Testis (tissue), 3 donors: ENCODE measurements around the gene APOC3. TPM values are rescaled to one million over a fixed set of nuclear protein-coding genes. Genes with fewer than 3 reads are reported as not detected.

ENCODE experiments used
- DNase-seq: peaks from one replicate; pipeline ENCODE4 v3.0.0-alpha.2; 2019
- H3K27ac ChIP-seq, 2 donors: fragments of 200-600 bp; sonication (generic); one replicate each; pipeline ENCODE4 v1.5.1; 2019
- H3K27me3 ChIP-seq: fragments of 200-600 bp; sonication (generic); one replicate; pipeline ENCODE4 v1.5.1; 2019
- H3K36me3 ChIP-seq: fragments of 200-600 bp; sonication (generic); one replicate; pipeline ENCODE4 v1.5.1; 2017; ENCODE audit warnings: low read depth; ENCODE audit errors: missing control alignments
- H3K4me1 ChIP-seq: fragments of 200-600 bp; sonication (generic); one replicate; pipeline ENCODE4 v1.5.1; 2019
- H3K4me3 ChIP-seq, 2 donors: fragments of 200-600 bp; sonication (generic); one replicate each; pipeline ENCODE4 v1.5.1; 2017 to 2019
- H3K9me3 ChIP-seq: fragments of 200-600 bp; sonication (generic); one replicate; pipeline ENCODE4 v1.5.1; 2017
- CTCF ChIP-seq, 3 experiments: fragments of 450-650 bp in 2 of 3; fragments of 200-600 bp in 1 of 3; sonication (generic) in 1 of 3; IDR thresholded peaks; one replicate each; pipeline ENCODE4 v1.5.1; 2016 to 2019; ENCODE audit warnings: antibody characterized with exemption in 3 of 3, mild to moderate bottlenecking in 2 of 3, moderate library complexity in 1 of 3
- POLR2A ChIP-seq: fragments of 450-650 bp; IDR thresholded peaks from one replicate; pipeline ENCODE4 v1.6.1; 2017; ENCODE audit warnings: antibody characterized with exemption, mild to moderate bottlenecking, moderate library complexity
- WGBS, 2 donors: methylation state at CpG; one replicate each; pipeline ENCODE4 v1.1.5; 2018; 5-methylcytosine and 5-hydroxymethylcytosine counted together
- intact Hi-C: fragments of 100-400 bp; cut with DNase I; formaldehyde crosslinking; loops from one replicate; pipeline ENCODE4 v1.15.1; 2023; ENCODE audit warnings: low total_unique reads
- polyA plus RNA-seq: library from polyadenylated mRNA; stranded (reverse); fragments of 350-450 nt; fragmentation: Illumina TruSeq; extraction: RNeasy Lipid Tissue Mini Kit (QIAGEN cat#74804); gene quantifications from one replicate; pipeline ENCODE4 v1.2.3, GENCODE V29; 2014; ENCODE audit warnings: low read depth, low replicate concordance; ENCODE audit not compliant: insufficient read depth
- total RNA-seq, 2 donors: library from RNA; depleted of rRNA; stranded (reverse); fragments of >200 nt; gene quantifications; one replicate each; pipeline ENCODE4 v1.2.3, GENCODE V29; 2016

The APOC3 gene
- total and polyA plus RNA-seq, 3 donors from 2014 or later = 0.81 to 4.0 TPM; not detected in 1

GRCh38 chr11:116862951-116863350 lies 33.2 kb downstream of the APOC3 start:
- no peaks in the 10 kb centered on the region for H3K36me3 ChIP-seq
- H3K27ac ChIP-seq = no peak overlapping the region
- H3K4me3 ChIP-seq = no peak overlapping the region
- WGBS, 2 donors = 86 to 95% methylated on average over 3 of the region's 3 CpGs
- no peak for DNase-seq
- H3K27me3 ChIP-seq = no peaks in the 10 kb centered on the region
- H3K9me3 ChIP-seq = no peaks in the 10 kb centered on the region
- TF ChIP-seq POLR2A = no peak
- TF ChIP-seq CTCF (IDR thresholded peaks at IDR 0.05) = no peak
- intact Hi-C loops = no loop called here
- H3K4me1 ChIP-seq = no peaks in the 10 kb centered on the region

DNA sequence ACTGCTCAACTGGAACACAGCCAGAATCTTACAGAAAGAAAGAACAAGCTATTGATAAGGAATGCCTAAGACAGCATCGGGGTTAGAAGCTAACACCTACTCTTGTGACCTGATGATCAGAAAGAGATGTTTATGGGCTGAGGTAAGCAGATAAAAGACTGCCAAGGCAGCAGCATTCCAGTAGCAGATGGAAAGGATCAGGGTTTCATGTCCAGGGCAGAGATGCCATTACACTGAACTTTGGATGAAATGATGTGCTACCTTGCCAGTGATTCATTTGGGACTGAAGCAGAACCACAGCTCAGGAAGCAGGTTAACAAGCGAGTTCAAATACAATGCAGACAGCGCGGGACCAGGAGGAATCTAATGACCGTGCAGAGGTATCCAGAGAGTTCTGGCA lies 34.8 kb downstream of the APOC3 start:
- H3K9me3 ChIP-seq = no peaks in the 10 kb centered on the region
- H3K27me3 ChIP-seq = no peaks in the 10 kb centered on the region
- DNase-seq = no peak
- WGBS, 2 donors = 88 to 89% methylated on average over 5 of the region's 5 CpGs
- H3K4me3 ChIP-seq = no peak overlapping the region
- no peak overlapping the region for H3K27ac ChIP-seq
- no peaks in the 10 kb centered on the region for H3K36me3 ChIP-seq
- intact Hi-C loops = no loop called here
- H3K4me1 ChIP-seq = no peaks in the 10 kb centered on the region
- TF ChIP-seq POLR2A (no peak), CTCF (IDR thresholded peaks at IDR 0.05) (no peak)

- TF ChIP-seq POLR2A = no peak
- TF ChIP-seq CTCF (IDR thresholded peaks at IDR 0.05) = no peak
- WGBS, 2 donors = 55 to 59% methylated on average over 1 of the region's 1 CpG
- H3K27me3 ChIP-seq = no peaks in the 10 kb centered on the region
- intact Hi-C loops = no loop called here
- no peaks in the 10 kb centered on the region for H3K36me3 ChIP-seq
- DNase-seq = no peak
- H3K9me3 ChIP-seq = no peaks in the 10 kb centered on the region
- H3K4me1 ChIP-seq = no peaks in the 10 kb centered on the region
- no peak overlapping the region for H3K4me3 ChIP-seq
- H3K27ac ChIP-seq = no peak overlapping the region
Observed at GRCh38 chr11:116865696-116866095, 36.0 kb downstream of the APOC3 start.

- intact Hi-C loops = no loop called here
- no peaks in the 10 kb centered on the region for H3K27me3 ChIP-seq
- H3K4me3 ChIP-seq = no peak overlapping the region
- DNase-seq = no peak
- no peaks in the 10 kb centered on the region for H3K36me3 ChIP-seq
- H3K4me1 ChIP-seq = peaks cover 10% of the 10 kb centered on the region
- WGBS, 2 donors = 94 to 98% methylated on average over 6 of the region's 6 CpGs
- H3K27ac ChIP-seq = no peak overlapping the region
- TF ChIP-seq POLR2A = no peak
- no peak for TF ChIP-seq CTCF (IDR thresholded peaks at IDR 0.05)
- no peaks in the 10 kb centered on the region for H3K9me3 ChIP-seq
Observed at GRCh38 chr11:116866804-116867455, 37.2 kb downstream of the APOC3 start.

GRCh38 chr11:116867619-116868018 lies 37.9 kb downstream of the APOC3 start:
- WGBS, 2 donors = 97 to 99% methylated on average over 10 to 11 of the region's 11 CpGs
- intact Hi-C loops = no loop called here
- no peak overlapping the region for H3K4me3 ChIP-seq
- no peak for DNase-seq
- H3K27ac ChIP-seq = no peak overlapping the region
- TF ChIP-seq POLR2A (no peak), CTCF (IDR thresholded peaks at IDR 0.05) (no peak)
- no peaks in the 10 kb centered on the region for H3K36me3 ChIP-seq
- H3K9me3 ChIP-seq = no peaks in the 10 kb centered on the region
- H3K27me3 ChIP-seq = no peaks in the 10 kb centered on the region
- H3K4me1 ChIP-seq = peaks cover 10% of the 10 kb centered on the region
